ENCODE data around the gene MAN2A2. TPM values are rescaled to one million over a fixed set of nuclear protein-coding genes. Genes with fewer than 3 reads are reported as not detected.
A peak's percentile ranks its signal among the peaks of the same experiment; 100 is the strongest.

The MAN2A2 gene
- total RNA-seq, 2 experiments from 2014 or later: 11.6 to 12.2 TPM

GRCh38 chr15:90934256-90934948 is 31.3 kb downstream of the MAN2A2 start:
- intact Hi-C loops (cut with micrococcal nuclease; ENCODE audit: unreplicated experiment): loop anchor here (1.0 to 5.0 kb wide), 6 partner anchors 60 to 667 kb away; partner anchors contain the start of genes BLM, IQGAP1, NGRN and PRC1
- POLR2A ChIA-PET: interaction anchor here (0.5 to 7.2 kb wide), 12 partner anchors 9 to 361 kb away, joined by 3 to 58 read pairs (median 3); partner anchors contain the start of genes PRC1 and RCCD1
- TF ChIP-seq CTCF (conservative IDR thresholded peaks at IDR 0.05; ENCODE audit: low read length): peak; percentile 95
- TF ChIP-seq EZH2phosphoT487 (IDR thresholded peaks at IDR 0.05; ENCODE audit: borderline replicate concordance, low read depth, low read length): no peak
- Histone ChIP-seq H3K36me3 (ENCODE audit: insufficient read depth, low read length) (peaks cover 11% of the 10 kb centered on the region), H3K4me2 (ENCODE audit: low read length) (peak overlapping the region; percentile 90), H3K27ac (ENCODE audit: low read depth, low read length, poor library complexity, severe bottlenecking) (peak overlapping the region; percentile 48), H3K4me1 (ENCODE audit: insufficient read depth, low read length, poor library complexity, severe bottlenecking) (peaks cover 47% of the 10 kb centered on the region), H3K9me2 (ENCODE audit: insufficient read depth, low read length) (no peaks in the 10 kb centered on the region), H3K79me2 (ENCODE audit: insufficient read depth, low read depth, low read length) (peaks cover 9% of the 10 kb centered on the region; the same call in 1 of the 2 replicates), H3K4me3 (ENCODE audit: low read depth, low read length, poor library complexity, severe bottlenecking) (peak overlapping the region; percentile 75), H4K20me1 (ENCODE audit: insufficient read depth, low read length) (no peaks in the 10 kb centered on the region), H2AFZ (ENCODE audit: low read length) (peak overlapping the region; percentile 77), H3K9me3 (ENCODE audit: low read length) (no peaks in the 10 kb centered on the region)
- DNase-seq (ENCODE audit: low spot score): peak; percentile 93
- CTCF ChIA-PET (ENCODE audit: unreplicated experiment): interaction anchor here (0.5 to 5.1 kb wide), 13 partner anchors 12 to 615 kb away, joined by 3 to 41 read pairs (median 3); partner anchors contain the start of genes MAN2A2 and RCCD1
- no TSS peak for BruUV-seq (replicated peaks)

- intact Hi-C loops (cut with micrococcal nuclease; ENCODE audit: unreplicated experiment): loop anchor here (1.0 to 5.0 kb wide), 8 partner anchors 19 to 668 kb away; partner anchors contain the start of genes BLM, IQGAP1, NGRN and PRC1
- Histone ChIP-seq H3K27ac (ENCODE audit: low read depth, low read length, poor library complexity, severe bottlenecking) (peak within 1 kb of the TSS; percentile 48), H2AFZ (ENCODE audit: low read length) (peak within 1 kb of the TSS; percentile 77), H3K9me2 (ENCODE audit: insufficient read depth, low read length) (no peaks in the 10 kb centered on the region), H4K20me1 (ENCODE audit: insufficient read depth, low read length) (no peaks in the 10 kb centered on the region), H3K9me3 (ENCODE audit: low read length) (no peaks in the 10 kb centered on the region), H3K4me1 (ENCODE audit: insufficient read depth, low read length, poor library complexity, severe bottlenecking) (peaks cover 47% of the 10 kb centered on the region), H3K36me3 (ENCODE audit: insufficient read depth, low read length) (peaks cover 18% of the 10 kb centered on the region), H3K79me2 (ENCODE audit: insufficient read depth, low read depth, low read length) (peaks cover 6% of the 10 kb centered on the region; the same call in 1 of the 2 replicates), H3K4me3 (ENCODE audit: low read depth, low read length, poor library complexity, severe bottlenecking) (peak within 1 kb of the TSS; percentile 75), H3K4me2 (ENCODE audit: low read length) (peak within 1 kb of the TSS; percentile 90)
- no TSS peak for BruUV-seq (replicated peaks)
- DNase-seq (ENCODE audit: low spot score): peak; percentile 95
- CTCF ChIA-PET (ENCODE audit: unreplicated experiment): interaction anchor here (0.6 to 5.1 kb wide), 12 partner anchors 12 to 616 kb away, joined by 3 to 41 read pairs (median 4); partner anchors contain the start of genes BLM, MAN2A2 and RCCD1
- peak; percentile 35; the same call in 1 of the 2 replicates for TF ChIP-seq CTCF (conservative IDR thresholded peaks at IDR 0.05; ENCODE audit: low read length)
- TF ChIP-seq EZH2phosphoT487 (IDR thresholded peaks at IDR 0.05; ENCODE audit: borderline replicate concordance, low read depth, low read length): no peak
- POLR2A ChIA-PET: interaction anchor here (0.5 to 7.2 kb wide), 18 partner anchors 9 to 930 kb away, joined by 3 to 58 read pairs (median 3); partner anchors contain the start of genes PRC1 and RCCD1
These were observed 32.0 kb downstream of the MAN2A2 start, which contains the start of gene UNC45A for GRCh38 chr15:90934949-90935751. Gene UNC45A (plus strand): TSS chr15:90935285. CDS start chr15:90935325, 40 bp downstream.

All from OCI-LY7 (cell line).